HG02885 (cell line): ENCODE measurements around the gene LYRM4.

ENCODE experiments used
- ATAC-seq: cut with Tn5 transposase; IDR thresholded peaks from one replicate; pipeline ENCODE4 v1.9.1; 2021; ENCODE audit warnings: mild to moderate bottlenecking; ENCODE audit not compliant: unreplicated experiment, poor library complexity

Gene LYRM4

GRCh38 chr6:5151360-5151954 lies 109.3 kb downstream of the LYRM4 start:
- no peak for ATAC-seq

GRCh38 chr6:5150551-5151075 lies 110.1 kb downstream of the LYRM4 start:
- no peak for ATAC-seq

- ATAC-seq: no peak
Measured at GRCh38 chr6:5149891-5150290, 110.9 kb downstream of the LYRM4 start.

GRCh38 chr6:5149159-5149704 lies 111.5 kb downstream of the LYRM4 start:
- no peak for ATAC-seq

GRCh38 chr6:5146398-5146797 lies 114.4 kb downstream of the LYRM4 start:
- no peak for ATAC-seq

GRCh38 chr6:5143634-5144311 lies 117.0 kb downstream of the LYRM4 start:
- ATAC-seq: no peak

- ATAC-seq: no peak
Measured at GRCh38 chr6:5142915-5143314, 117.8 kb downstream of the LYRM4 start.

GRCh38 chr6:5142131-5142530 lies 118.6 kb downstream of the LYRM4 start:
- no peak for ATAC-seq

GRCh38 chr6:5141046-5141445 lies 119.7 kb downstream of the LYRM4 start:
- ATAC-seq: no peak

GRCh38 chr6:5139828-5140771 lies 120.7 kb downstream of the LYRM4 start:
- peak; percentile 50 for ATAC-seq

GRCh38 chr6:5138995-5139827 lies 121.5 kb downstream of the LYRM4 start:
- no peak for ATAC-seq

GRCh38 chr6:5136851-5137250 lies 123.9 kb downstream of the LYRM4 start:
- no peak for ATAC-seq

GRCh38 chr6:5135788-5136376 lies 124.9 kb downstream of the LYRM4 start:
- no peak for ATAC-seq

- ATAC-seq: no peak
Measured at GRCh38 chr6:5133943-5134342, 126.8 kb downstream of the LYRM4 start.

- peak; percentile 90 for ATAC-seq
Measured at GRCh38 chr6:5132731-5133130, 128.0 kb downstream of the LYRM4 start.

GRCh38 chr6:5130135-5130866 lies 130.4 kb downstream of the LYRM4 start:
- no peak for ATAC-seq

GRCh38 chr6:5128351-5128750 lies 132.4 kb downstream of the LYRM4 start:
- no peak for ATAC-seq

- no peak for ATAC-seq
Measured at GRCh38 chr6:5127106-5127687, 133.6 kb downstream of the LYRM4 start.
